HG03196 (cell line): ENCODE results near the gene KDELR3.

ENCODE experiments used
- ATAC-seq: cut with Tn5 transposase; IDR thresholded peaks from one replicate; pipeline ENCODE4 v1.9.1; 2021; ENCODE audit not compliant: unreplicated experiment

KDELR3 gene

DNA sequence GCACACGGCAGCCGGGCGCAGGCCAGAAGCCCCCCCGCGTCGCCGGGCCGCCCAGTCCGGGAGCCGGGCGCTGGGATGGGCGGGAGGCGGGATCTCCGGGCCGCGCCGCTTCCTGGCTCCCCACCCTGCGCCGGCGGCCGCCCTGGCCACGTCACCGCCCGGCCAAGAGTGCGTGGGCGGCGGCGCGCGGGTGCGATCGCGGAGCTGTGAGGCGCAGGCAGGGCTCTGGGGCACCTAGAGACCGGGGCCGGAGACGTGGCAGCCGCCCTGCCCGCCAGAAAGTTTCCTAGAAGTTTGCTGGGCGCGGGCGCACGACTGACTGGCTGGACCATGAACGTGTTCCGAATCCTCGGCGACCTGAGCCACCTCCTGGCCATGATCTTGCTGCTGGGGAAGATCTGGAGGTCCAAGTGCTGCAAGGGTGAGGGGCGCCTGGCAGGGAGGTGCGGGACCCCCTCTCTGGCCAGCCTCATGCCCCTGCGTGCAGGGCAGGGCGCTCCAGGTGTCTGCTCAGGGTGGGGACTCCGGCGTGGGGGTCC lies at the start of gene KDELR3:
Gene KDELR3, plus strand, starts transcription at position 193 of the 539 bp plus-strand sequence. Its CDS starts 138 bp downstream, at position 331.
- no peak for ATAC-seq

DNA sequence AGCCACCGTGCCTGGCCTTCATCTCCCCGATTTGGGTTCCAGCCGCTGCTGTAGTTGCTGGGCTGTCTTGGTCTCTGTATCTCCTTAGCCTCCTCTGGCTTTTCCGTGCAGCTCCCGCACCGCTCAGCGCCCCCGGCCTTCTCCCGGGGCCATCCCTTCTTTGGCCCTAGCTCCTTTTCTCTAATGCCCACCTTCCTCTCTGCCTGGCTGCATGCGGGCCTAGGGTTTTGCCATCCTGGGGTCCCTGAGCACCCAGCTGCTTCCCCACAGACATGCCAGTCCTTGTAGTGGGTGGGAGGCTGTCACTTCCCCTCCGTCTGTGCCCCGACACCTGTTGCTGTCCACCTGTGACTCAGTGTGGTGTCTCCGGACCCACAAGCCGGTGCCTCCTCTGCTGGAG lies 49.3 kb upstream of the KDELR3 start:
- no peak for ATAC-seq

DNA sequence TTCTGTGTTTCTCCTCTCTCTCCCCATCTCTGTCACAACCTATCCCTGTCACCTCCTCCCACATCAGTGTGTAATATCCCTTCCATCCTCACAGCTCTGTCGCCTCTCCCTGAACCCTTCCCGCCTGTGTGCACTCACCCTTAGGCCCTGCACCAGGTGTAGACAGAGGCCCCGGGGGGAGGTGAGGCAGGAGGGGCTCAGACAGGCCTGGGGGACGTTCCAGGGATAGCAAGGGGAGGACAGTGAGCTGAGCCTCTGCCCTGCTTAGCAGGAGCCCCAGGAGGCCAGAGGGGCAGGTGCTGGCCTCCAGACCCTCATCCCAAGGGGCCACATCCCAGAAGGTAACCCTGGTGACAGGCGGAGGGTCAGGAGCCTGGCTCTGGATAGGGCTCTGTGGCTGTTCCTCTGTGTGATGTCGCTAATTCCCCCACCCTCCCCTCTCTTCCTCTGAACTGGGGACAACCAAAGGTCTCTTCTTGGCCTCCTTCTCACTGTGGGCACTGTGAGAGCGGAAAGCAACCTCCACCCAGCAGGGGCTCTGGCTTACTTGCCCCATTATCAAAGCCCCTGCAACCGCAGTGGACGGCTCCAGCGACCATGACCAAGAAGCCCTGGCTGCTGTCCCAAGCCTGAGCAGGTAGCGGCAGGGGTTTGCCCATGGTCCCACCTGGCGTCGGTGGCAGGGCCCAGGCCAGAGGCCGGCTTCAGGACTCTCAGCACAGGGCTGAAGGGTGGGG lies 48.6 kb upstream of the KDELR3 start:
- ATAC-seq = no peak

DNA sequence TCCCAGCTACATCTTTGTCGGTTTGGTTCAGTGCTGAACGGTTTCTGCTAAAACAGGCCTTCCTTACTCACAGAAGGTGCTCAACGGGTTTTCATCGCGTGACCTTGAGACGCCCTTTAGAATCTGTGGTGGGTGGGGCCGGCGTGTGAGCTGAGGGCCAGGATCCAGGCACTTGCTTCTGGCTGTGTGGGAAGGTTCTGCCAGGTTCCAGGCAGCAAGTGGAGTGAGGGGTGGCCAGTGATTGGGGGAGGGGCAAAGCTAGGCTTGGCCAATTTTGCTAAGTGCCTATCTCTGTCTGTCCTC lies 48.1 kb upstream of the KDELR3 start:
- ATAC-seq = no peak

DNA sequence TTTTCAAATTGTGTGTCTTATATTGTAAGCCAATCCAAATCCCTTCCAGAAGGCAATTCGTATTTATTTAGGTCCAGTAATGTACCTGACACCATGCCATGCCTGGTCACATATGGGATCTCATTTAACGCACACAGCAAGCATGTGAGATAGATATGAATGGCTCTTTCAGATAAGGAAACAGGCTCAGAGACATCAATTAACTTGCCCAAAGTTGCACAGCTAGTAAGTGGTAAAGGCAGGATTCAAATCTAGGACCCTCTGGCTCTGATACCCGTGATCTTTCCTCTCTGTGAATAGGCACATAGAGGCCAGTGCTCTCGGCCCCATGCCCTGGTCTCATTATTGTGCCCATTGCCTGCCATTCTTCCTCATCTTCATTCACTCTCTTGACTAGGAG lies 47.2 kb upstream of the KDELR3 start:
- no peak for ATAC-seq

DNA sequence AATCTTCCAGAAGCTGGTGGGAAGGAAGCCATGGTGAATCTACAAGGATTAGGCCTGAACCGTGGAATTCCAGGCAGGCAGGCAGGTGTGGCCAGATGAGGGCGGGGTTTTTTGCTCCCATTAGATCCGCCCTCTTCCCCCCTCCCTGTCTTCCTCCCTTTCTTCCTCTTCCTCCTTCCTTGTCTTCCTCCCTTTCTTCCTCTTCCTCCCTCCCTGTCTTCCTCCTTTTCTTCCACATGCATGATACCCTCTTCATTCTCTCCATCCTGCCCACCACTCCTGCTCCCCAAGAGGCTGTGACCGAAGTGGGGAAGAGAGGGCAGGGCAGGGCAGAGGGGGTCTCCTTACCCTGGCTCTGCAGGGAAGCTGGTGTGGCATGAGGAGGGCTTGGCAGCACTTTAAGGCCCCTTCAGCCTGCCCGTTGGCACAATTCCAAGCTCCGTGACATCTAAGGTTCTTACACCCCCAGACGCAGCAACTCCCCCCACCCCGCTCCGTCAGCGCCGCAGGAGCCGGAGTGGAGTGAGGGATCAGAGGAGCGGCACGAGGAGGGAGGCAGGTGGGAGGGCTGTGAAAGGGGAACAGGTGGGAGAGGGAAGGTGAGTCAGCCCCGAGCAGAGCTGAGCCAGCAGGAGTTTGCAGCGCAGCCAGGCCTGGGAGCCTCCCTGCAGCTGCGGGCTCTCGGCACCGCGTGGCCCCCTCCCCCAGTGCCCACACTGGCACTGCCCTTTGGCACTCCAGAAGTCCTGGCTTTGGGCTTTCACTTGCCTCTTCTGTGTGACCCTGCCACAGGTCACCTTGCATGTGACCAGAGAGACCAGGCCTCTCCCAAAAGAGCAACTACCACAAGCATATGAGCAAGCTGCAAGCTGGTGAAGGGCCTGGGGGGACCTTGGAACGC lies 45.0 kb upstream of the KDELR3 start:
- ATAC-seq = no peak

DNA sequence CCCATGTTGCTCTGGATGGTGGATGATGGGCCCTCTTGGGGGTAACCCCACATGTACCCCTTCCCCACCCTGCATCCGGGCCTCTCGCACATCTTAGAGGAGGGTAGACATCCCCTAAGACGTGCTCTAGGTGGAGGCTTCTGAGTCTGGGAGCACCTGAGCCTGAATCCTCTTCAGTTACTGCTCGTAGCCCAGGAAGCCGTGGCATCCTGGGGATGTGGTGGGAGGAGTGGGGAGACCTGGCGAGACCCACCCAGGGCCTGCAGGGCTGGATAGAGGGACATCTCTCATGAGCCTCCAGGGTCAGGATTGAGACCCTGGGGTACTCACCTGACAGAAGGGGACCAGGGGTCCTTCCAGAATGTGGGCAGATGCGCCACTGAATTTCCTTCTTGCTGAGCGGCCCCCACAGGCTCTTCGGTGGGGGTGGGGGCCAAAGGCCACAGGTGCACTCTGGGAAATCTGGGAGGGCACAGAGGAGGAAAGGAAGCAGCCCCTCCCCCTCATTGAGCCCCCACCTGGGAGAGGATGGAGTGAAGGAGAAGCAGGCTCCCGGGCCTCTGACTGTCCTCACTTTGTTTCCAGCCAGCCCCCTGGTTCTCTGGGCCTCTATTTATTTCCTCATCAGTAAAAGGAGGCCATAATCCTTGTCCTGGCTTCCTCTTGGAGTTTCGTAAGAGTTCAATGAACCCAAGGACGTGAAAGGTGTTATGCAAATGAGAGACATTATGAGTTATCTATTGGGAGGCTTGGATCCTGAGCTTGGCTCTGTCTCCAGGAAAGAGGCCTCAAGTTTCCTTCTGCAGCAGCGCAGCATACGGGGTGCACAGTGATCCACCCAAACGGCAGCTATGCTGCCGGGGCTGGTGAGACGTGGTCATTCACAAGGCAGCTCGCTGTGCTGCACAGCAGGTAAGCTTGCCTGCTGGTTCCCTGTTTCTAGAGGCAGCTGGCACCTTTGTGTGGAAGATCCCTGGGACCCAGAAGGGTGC lies 44.1 kb upstream of the KDELR3 start:
- ATAC-seq = no peak

DNA sequence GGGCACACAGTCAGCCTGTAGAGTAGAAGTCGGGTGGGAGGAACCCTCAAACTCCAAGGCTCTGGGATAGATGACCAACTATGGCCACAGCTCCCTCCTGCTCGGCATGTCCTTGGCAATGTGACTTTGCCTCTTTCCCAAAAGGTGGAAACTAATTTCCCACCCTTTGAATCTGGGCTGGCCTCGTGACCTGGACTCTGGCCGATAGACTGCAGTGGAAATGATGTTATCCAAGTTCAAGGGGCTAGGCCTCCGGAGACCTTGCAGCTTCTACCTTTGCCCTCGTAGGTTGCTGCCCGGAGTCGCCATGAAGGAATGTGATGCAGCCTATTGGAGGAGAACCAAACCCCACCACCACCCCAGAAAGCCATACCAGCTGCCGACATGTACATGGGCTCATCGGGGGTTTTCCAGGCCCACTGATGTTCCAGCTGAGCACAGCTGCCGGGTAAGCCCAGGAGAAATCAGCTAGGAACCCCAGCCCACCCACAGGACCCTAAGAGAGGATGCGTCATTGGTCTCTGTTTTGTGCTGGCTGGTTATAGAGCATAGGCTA lies 43.3 kb upstream of the KDELR3 start:
- ATAC-seq = no peak

DNA sequence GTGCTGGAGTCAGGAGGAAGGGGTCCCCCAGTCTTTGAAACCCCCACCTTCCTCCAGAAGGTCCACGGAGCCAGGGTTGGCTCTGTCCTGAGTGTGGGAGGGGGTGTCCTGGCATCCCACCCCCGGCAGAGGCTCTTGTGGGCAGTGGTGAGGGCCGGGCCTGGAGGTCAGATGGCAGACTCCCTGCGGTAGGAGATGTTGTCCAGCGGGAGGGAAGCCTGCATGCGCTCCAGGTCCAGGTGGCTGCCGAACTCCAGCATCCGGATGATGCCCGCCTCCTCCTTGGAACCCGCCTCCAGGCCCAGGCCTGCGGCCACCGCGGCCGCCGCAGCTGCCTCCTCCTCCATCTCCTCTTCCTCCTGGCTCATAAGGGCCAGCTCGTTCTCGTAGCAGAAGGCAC lies 41.3 kb upstream of the KDELR3 start:
- no peak for ATAC-seq

DNA sequence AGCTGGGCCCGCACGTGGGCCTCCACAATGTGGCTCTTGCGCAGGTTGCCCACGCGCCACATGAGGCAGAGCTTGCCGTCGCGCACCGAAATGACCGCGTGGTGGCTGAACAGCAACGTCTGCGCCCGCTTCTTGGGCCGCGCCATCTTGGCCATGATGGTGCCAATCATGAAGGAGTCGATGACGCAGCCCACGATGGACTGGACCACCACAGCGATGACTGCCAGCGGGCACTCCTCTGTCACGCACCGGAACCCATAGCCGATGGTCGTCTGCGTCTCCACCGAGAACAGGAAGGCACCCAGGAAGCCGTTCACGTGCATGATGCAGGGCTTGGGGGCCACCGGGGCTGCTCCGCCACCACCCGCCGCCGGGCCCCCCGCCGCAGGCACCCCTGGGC lies 40.4 kb upstream of the KDELR3 start:
- ATAC-seq = no peak

DNA sequence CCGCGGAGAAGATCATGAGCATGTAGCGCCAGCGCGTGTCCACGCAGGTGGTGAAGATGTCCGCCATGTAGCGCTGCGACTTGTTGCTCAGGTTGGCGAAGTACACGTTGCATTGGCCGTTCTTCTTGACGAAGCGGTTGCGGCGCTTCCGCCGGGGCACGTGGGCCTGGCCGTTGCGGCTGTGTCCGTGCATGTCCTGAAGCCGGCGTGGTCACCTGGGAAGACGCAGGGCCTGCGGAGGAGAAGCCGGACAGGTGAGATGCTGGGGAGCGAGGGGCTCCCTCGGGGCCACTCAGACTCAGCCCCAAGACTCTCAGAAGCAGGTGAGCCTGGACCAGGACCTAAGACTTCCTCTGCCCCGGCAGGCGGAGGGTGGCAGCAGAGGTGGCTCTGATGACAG lies 40.0 kb upstream of the KDELR3 start:
- ATAC-seq = no peak

DNA sequence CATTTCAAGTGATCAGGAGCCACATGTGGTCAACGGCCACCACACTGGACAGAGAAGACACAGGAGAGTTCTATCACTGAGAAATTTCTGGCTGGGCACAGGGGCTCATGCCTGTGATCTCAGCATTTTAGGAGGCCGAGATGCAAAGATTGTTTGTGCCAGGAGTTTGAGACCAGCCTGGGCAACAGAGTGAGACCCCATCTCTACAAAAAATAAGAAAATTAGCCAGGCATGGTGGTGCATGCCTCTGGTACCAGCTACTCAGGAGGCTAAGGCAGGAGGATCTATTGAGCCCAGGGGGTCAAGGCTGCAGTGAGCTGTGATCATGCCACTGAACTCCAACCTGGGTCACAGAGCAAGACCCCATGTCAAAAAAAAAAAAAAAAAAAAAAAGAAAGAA lies 39.2 kb upstream of the KDELR3 start:
- ATAC-seq = no peak

DNA sequence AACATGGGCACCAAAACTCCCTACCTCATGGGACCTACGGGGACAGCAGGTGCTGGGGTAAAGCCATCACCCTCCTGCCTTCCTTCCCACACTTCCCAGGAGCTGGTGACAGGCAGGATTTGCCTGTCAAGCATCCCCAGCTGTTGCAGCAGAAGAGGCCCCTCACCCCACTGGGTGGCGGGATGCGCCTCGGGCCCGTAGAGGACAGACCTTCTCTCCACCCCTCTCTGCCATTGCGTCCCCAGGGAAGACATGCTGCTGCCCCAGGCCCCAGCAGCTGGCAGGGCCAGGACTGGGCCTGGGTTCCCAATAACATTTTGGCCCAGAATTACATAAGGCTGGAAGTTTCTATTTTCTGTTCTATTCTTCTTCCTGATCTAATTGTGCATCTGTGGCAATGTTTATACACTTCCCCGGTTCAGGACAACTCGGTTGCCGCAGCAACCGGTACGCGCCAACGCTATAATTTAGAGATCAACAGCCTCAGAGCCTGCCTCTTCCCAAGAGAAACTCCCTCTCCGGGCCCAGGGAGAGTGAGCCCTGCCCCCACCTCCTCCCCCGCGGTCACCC lies 38.3 kb upstream of the KDELR3 start:
- ATAC-seq = no peak

DNA sequence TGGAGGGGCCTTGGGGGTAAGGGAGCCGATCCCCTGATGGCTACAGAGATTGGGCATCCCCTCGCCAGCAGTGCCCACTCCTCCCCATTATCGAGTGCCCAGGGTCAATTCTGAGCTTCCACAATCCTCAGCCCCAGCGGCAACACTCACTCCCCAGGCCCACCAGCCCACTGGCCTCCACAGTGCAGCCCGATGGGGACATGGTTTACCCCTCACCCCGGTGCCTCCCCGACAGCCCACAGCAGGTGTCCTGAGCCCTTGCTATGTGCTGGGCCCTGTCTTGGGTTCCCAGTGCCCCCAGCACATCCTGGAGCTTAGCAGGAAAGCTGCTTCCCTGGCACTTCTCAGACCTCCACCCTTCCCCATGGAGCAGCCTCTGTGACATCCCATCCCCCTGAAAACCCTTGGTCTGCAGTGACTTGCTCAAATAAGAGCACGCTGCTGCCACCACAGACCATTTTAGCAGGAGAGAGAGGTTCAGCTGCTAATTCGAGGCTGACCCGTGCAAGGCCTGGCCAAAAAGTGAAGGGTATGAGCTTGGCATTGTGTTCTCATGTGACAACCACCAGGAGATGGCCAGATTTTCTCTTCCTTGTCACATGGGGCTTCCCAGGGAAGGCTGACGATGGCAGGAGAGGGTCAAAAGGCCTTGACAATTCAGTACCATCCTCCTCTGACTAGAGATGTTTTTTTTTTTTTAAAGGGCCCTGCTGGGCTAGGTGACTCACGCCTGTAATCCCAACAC lies 36.5 kb upstream of the KDELR3 start:
- no peak for ATAC-seq

DNA sequence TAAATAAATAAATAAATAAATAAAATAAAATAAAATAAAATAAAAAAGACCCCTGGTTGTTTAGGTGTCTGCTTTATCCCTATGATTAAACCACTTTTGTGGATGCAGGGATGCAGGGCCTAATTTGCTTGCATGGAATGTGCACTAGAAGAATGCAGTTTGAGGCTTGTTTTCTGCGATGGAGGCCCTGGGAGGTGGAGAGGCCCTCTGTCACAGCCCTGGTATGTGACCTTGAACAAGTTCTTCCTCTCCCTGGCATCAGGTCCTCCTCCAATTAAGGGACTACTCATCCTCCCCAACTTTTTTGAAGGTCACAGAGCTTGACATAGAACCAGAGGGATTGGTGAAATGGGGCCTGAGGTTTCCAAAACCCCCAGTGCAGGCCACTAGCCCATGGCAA lies 35.6 kb upstream of the KDELR3 start:
- no peak for ATAC-seq

DNA sequence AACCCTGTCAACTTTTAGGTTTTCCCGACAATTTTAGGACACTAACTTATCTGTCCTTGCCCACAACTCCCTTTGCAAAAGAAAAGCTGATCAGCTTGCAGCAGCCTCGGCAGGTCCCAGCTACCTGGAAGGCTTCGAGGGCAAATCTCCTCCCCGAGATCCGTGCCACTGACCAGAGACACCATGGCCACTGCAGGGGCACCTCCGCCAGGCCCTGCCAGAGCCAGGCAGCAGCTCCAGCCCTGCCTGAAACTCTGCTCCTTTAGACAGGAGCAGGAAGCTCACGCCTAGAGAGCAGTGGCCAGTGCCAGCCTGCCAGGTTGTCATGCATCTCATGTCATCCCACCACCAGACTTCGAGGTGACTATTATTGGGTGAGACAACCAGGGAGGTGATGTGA lies 34.0 kb upstream of the KDELR3 start:
- no peak for ATAC-seq

DNA sequence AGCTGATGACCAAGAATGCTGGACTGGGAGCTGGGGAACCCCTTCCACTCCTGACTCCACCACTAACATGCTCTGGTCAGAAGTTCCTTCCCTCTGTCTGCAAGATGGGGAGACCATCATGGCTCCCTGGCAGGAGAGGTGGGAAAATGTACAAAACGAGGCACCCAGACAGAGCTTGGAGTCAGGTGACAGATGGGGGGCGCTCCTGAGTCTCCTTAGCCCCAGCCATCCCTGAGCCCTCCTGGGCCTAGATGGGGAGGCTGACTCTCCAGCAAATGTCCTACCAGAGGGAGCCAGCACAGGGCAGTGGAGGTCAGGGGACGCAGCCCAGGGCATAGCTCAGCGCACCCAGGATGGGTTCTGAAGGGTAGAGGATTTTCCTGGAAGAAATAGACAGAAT lies 32.9 kb upstream of the KDELR3 start:
- ATAC-seq = no peak

DNA sequence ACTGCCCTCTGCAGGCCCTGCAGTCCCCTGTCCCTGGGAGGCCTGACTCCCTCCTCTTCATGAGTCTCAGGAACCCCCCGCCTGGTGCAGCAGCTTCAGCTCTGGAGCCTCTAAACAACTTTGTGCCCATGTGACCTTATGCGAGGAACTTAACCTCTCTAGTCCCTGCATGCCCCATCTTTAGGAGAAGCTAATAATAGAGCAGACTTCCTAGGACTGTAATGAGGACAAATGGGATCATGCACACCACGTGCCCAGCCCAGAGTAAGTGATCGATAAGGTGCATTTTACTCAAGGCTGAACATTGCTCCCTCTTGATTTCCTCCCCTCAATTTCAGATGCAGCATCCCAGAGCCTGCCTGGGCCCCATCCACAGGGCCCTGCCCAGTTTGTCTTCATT lies 31.9 kb upstream of the KDELR3 start:
- ATAC-seq = no peak

DNA sequence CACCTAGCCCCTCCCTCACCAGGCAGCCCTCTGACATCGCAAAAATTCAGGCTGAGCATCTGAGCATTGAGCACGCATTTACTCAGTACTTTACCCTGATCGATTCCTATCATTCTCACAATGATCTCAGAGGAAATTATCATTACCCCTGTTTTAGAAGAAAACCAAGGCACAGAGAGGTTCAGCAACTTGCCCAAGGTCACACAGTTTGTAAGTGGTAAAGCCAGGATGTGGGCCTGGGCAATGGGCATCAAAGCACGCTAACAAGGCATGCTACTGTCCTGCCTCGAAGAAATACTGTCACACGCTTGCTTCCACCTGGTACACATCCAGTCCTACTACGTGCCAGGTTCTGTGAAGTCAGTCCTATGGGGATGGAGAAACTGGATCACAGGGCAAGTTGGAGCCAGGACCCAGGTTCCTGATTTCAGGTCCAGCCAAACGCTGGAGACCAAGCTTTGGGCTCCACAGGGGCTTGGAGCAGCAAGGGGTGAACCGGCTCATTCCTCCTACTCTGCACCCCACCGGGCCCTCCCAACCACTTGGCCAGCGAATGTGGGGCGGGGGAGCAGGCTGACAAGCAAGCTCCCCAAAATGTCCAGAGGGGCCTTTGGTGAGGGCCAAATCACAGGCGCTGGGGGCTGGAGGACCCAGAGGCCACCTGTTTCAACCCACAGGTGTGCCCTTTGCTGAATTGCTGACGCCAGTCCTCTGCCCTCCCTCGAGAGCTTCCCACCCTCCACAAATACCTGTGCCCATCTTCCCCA lies 31.1 kb upstream of the KDELR3 start:
- no peak for ATAC-seq
